Left ventricle myocardium inferior (tissue), 1 donor: ENCODE measurements around the gene RNF224. TPM values are rescaled to one million over a fixed set of nuclear protein-coding genes. Genes with fewer than 3 reads are reported as not detected.

ENCODE experiments used
- DNase-seq: peaks from one replicate; pipeline ENCODE4 v3.0.0-alpha.2; 2020
- H3K27ac ChIP-seq: fragments of 200-600 bp; replicated peaks from 2 replicates; pipeline ENCODE4 v1.8.0; 2021
- H3K27me3 ChIP-seq: fragments of 200-600 bp; 2 replicates; pipeline ENCODE4 v1.8.0; 2021; ENCODE audit warnings: low read depth
- H3K36me3 ChIP-seq: fragments of 200-600 bp; 2 replicates; pipeline ENCODE4 v1.8.0; 2021
- H3K4me1 ChIP-seq: fragments of 200-600 bp; 2 replicates; pipeline ENCODE4 v1.8.0; 2021
- H3K4me3 ChIP-seq: fragments of 200-600 bp; 2 replicates; pipeline ENCODE4 v1.8.0; 2021; ENCODE audit warnings: mild to moderate bottlenecking, moderate library complexity
- H3K9me3 ChIP-seq: fragments of 200-600 bp; replicated peaks from 2 replicates; pipeline ENCODE4 v1.8.0; 2021
- CTCF ChIP-seq: fragments of 200-600 bp; IDR thresholded peaks from 2 replicates; pipeline ENCODE4 v1.8.0; 2021; ENCODE audit warnings: antibody characterized with exemption, mild to moderate bottlenecking, borderline replicate concordance
- intact Hi-C: fragments of 100-400 bp; cut with micrococcal nuclease; formaldehyde crosslinking; loops from one replicate; pipeline ENCODE4 v1.11.0; 2022
- total RNA-seq: library from RNA; stranded (reverse); fragmentation: NEBNext Ultra II Directional; extraction: Animal tissue kit (Norgen Biotek cat#: 25700); gene quantifications from one replicate; pipeline ENCODE4 v1.2.1, GENCODE V29; 2021
- donor health status: DM: no; HTN: yes; CAD: no; lungs with severe emphysema.

The RNF224 gene
- total RNA-seq, 1 donor from 2014 or later, result not detected

- H3K27me3 ChIP-seq, result peaks cover 79% of the 10 kb centered on the region
- no peak for TF ChIP-seq CTCF
- DNase-seq, result no peak
- intact Hi-C loops, result no loop called here
- H3K4me1 ChIP-seq, result peaks cover 18% of the 10 kb centered on the region
- no peaks in the 10 kb centered on the region for H3K9me3 ChIP-seq
- no peaks in the 10 kb centered on the region for H3K36me3 ChIP-seq
- no peak overlapping the region for H3K27ac ChIP-seq
- H3K4me3 ChIP-seq, result no peak overlapping the region
Measured at GRCh38 chr9:137231372-137232039, 4.2 kb downstream of the RNF224 start.

- no peak for TF ChIP-seq CTCF
- H3K4me3 ChIP-seq, result no peak overlapping the region
- peaks cover 79% of the 10 kb centered on the region for H3K27me3 ChIP-seq
- no peaks in the 10 kb centered on the region for H3K36me3 ChIP-seq
- no peak overlapping the region for H3K27ac ChIP-seq
- H3K4me1 ChIP-seq, result peaks cover 23% of the 10 kb centered on the region
- intact Hi-C loops, result no loop called here
- H3K9me3 ChIP-seq, result no peaks in the 10 kb centered on the region
- no peak for DNase-seq
Measured at GRCh38 chr9:137232101-137232500, 4.8 kb downstream of the RNF224 start.

GRCh38 chr9:137232510-137232909 lies 5.2 kb downstream of the RNF224 start:
- no peaks in the 10 kb centered on the region for H3K9me3 ChIP-seq
- H3K4me3 ChIP-seq, result no peak overlapping the region
- DNase-seq, result no peak
- H3K4me1 ChIP-seq, result peaks cover 23% of the 10 kb centered on the region
- no peak for TF ChIP-seq CTCF
- peaks cover 79% of the 10 kb centered on the region for H3K27me3 ChIP-seq
- H3K36me3 ChIP-seq, result no peaks in the 10 kb centered on the region
- intact Hi-C loops, result no loop called here
- H3K27ac ChIP-seq, result no peak overlapping the region

GRCh38 chr9:137233143-137233980 lies 6.1 kb downstream of the RNF224 start:
- H3K9me3 ChIP-seq, result no peaks in the 10 kb centered on the region
- H3K27ac ChIP-seq, result no peak overlapping the region
- DNase-seq, result no peak
- intact Hi-C loops, result no loop called here
- H3K4me1 ChIP-seq, result peaks cover 31% of the 10 kb centered on the region
- H3K36me3 ChIP-seq, result no peaks in the 10 kb centered on the region
- peaks cover 75% of the 10 kb centered on the region for H3K27me3 ChIP-seq
- H3K4me3 ChIP-seq, result no peak overlapping the region
- TF ChIP-seq CTCF, result no peak

GRCh38 chr9:137234055-137234697 lies 6.9 kb downstream of the RNF224 start:
- no peak overlapping the region for H3K4me3 ChIP-seq
- no peaks in the 10 kb centered on the region for H3K9me3 ChIP-seq
- H3K27me3 ChIP-seq, result peaks cover 66% of the 10 kb centered on the region
- peaks cover 39% of the 10 kb centered on the region for H3K4me1 ChIP-seq
- intact Hi-C loops, result no loop called here
- no peak for TF ChIP-seq CTCF
- no peak for DNase-seq
- H3K27ac ChIP-seq, result no peak overlapping the region
- no peaks in the 10 kb centered on the region for H3K36me3 ChIP-seq
